Stimulated activated naive B cell treated with anti-CD40 and anti-IgM and Interleukin-4, amounts not matched to agents 10 μg/mL and 1 μg/mL and 100 μg/mL, for 72 hours (primary cell): ENCODE data around the gene SHISA3.

Experiments used
- ATAC-seq, 2 donors: fragments of 150-1000 bp; cut with Tn5 transposase; replicated peaks; 2 replicates each; pipeline ENCODE4 v1.10.0; 2021; ENCODE audit warnings: moderate library complexity in 1 of 2
- DNase-seq: peaks from one replicate; pipeline ENCODE4 v3.0.0; 2021
- H3K27ac Mint-ChIP-seq: one replicate; pipeline ENCODE4 v1.8.0; 2022; ENCODE audit warnings: mild to moderate bottlenecking, mixed read lengths
- H3K27me3 Mint-ChIP-seq, 2 donors: one replicate each; pipeline ENCODE4 v1.8.0; 2022; ENCODE audit warnings: mixed read lengths in 2 of 2
- H3K36me3 Mint-ChIP-seq, 2 donors: one replicate each; pipeline ENCODE4 v1.8.0; 2022; ENCODE audit warnings: mixed read lengths in 2 of 2, mild to moderate bottlenecking in 1 of 2
- H3K4me1 Mint-ChIP-seq, 2 donors: one replicate each; pipeline ENCODE4 v1.8.0; 2022; ENCODE audit warnings: mixed read lengths in 2 of 2, mild to moderate bottlenecking in 1 of 2
- H3K4me3 Mint-ChIP-seq, 2 donors: one replicate each; pipeline ENCODE4 v1.8.0; 2022; ENCODE audit warnings: mild to moderate bottlenecking in 2 of 2, mixed read lengths in 2 of 2, moderate library complexity in 1 of 2
- H3K9me3 Mint-ChIP-seq, 2 donors: one replicate each; pipeline ENCODE4 v1.8.0; 2022; ENCODE audit warnings: mixed read lengths in 2 of 2, mild to moderate bottlenecking in 1 of 2

Gene SHISA3

GRCh38 chr4:42396752-42397634 lies at the start of gene SHISA3:
SHISA3 (plus strand) TSS chr4:42397488; CDS start chr4:42398057, 569 bp downstream.
- peak; percentile 51 to 62 for ATAC-seq
- Mint-ChIP-seq H3K36me3 (no peaks in the 10 kb centered on the region), H3K4me1 (peaks cover 22 to 32% of the 10 kb centered on the region in 2 donors), H3K9me3 (no peaks in the 10 kb centered on the region), H3K27ac (peak within 1 kb of the TSS; percentile 40), H3K27me3 (peaks cover 49 to 68% of the 10 kb centered on the region in 2 donors), H3K4me3 (peak within 1 kb of the TSS; percentile 85 to 87)
- no peak for DNase-seq

- no peak for ATAC-seq
- Mint-ChIP-seq H3K27me3 (peaks cover 0 to 4% of the 10 kb centered on the region in 2 donors), H3K27ac (no peak overlapping the region), H3K9me3 (no peaks in the 10 kb centered on the region), H3K4me3 (no peak overlapping the region), H3K36me3 (no peaks in the 10 kb centered on the region), H3K4me1 (peaks cover 2 to 10% of the 10 kb centered on the region in 2 donors)
- DNase-seq: no peak
These were observed 49.0 kb upstream of the SHISA3 start for GRCh38 chr4:42348247-42348646.

- peaks cover 0 to 1% of the 10 kb centered on the region in 2 donors for H3K27me3 Mint-ChIP-seq
- no peak overlapping the region for H3K27ac Mint-ChIP-seq
- H3K4me3 Mint-ChIP-seq: no peak overlapping the region
- ATAC-seq: no peak
- no peak for DNase-seq
- peaks cover 2 to 10% of the 10 kb centered on the region in 2 donors for H3K4me1 Mint-ChIP-seq
- no peaks in the 10 kb centered on the region for H3K36me3 Mint-ChIP-seq
- H3K9me3 Mint-ChIP-seq: no peaks in the 10 kb centered on the region
These were observed 48.6 kb upstream of the SHISA3 start for GRCh38 chr4:42348692-42349091.

- ATAC-seq: peak; percentile 49 to 74
- Mint-ChIP-seq H3K9me3 (no peaks in the 10 kb centered on the region), H3K27me3 (peaks cover 11 to 14% of the 10 kb centered on the region in 2 donors), H3K36me3 (no peaks in the 10 kb centered on the region), H3K4me3 (no peak overlapping the region), H3K4me1 (peaks cover 2 to 10% of the 10 kb centered on the region in 2 donors), H3K27ac (no peak overlapping the region)
- DNase-seq: no peak
These were observed 46.6 kb upstream of the SHISA3 start for GRCh38 chr4:42350611-42351182.

GRCh38 chr4:42352049-42352448 lies 45.2 kb upstream of the SHISA3 start:
- Mint-ChIP-seq H3K4me3 (no peak overlapping the region), H3K9me3 (no peaks in the 10 kb centered on the region), H3K4me1 (peaks cover 2 to 10% of the 10 kb centered on the region in 2 donors), H3K27ac (no peak overlapping the region), H3K36me3 (no peaks in the 10 kb centered on the region), H3K27me3 (peaks cover 22 to 23% of the 10 kb centered on the region in 2 donors)
- ATAC-seq (no peak), DNase-seq (no peak)

GRCh38 chr4:42357325-42357724 lies 40.0 kb upstream of the SHISA3 start:
- DNase-seq (no peak), ATAC-seq (peak in 1 of 2 donors; percentile 25)
- Mint-ChIP-seq H3K9me3 (no peaks in the 10 kb centered on the region), H3K4me3 (no peak overlapping the region), H3K36me3 (no peaks in the 10 kb centered on the region), H3K27me3 (peaks cover 31 to 34% of the 10 kb centered on the region in 2 donors), H3K4me1 (no peaks in the 10 kb centered on the region), H3K27ac (no peak overlapping the region)

- peaks cover 25 to 26% of the 10 kb centered on the region in 2 donors for H3K27me3 Mint-ChIP-seq
- ATAC-seq (no peak), DNase-seq (no peak)
- peaks cover 0 to 3% of the 10 kb centered on the region in 2 donors for H3K9me3 Mint-ChIP-seq
- H3K36me3 Mint-ChIP-seq: no peaks in the 10 kb centered on the region
- no peak overlapping the region for H3K4me3 Mint-ChIP-seq
- H3K27ac Mint-ChIP-seq: no peak overlapping the region
- H3K4me1 Mint-ChIP-seq: peaks cover 0 to 3% of the 10 kb centered on the region in 2 donors
These were observed 37.6 kb upstream of the SHISA3 start for GRCh38 chr4:42359711-42360110.

GRCh38 chr4:42360256-42360669 lies 37.0 kb upstream of the SHISA3 start:
- ATAC-seq: no peak
- Mint-ChIP-seq H3K36me3 (no peaks in the 10 kb centered on the region), H3K4me1 (peaks cover 0 to 4% of the 10 kb centered on the region in 2 donors), H3K27ac (no peak overlapping the region), H3K27me3 (peaks cover 23 to 25% of the 10 kb centered on the region in 2 donors), H3K9me3 (peaks cover 0 to 3% of the 10 kb centered on the region in 2 donors), H3K4me3 (no peak overlapping the region)
- DNase-seq: no peak

- Mint-ChIP-seq H3K4me1 (peaks cover 0 to 4% of the 10 kb centered on the region in 2 donors), H3K27me3 (peaks cover 16 to 18% of the 10 kb centered on the region in 2 donors)
- no peak for ATAC-seq
These were observed 35.8 kb upstream of the SHISA3 start for GRCh38 chr4:42361456-42361855.

GRCh38 chr4:42362591-42362990 lies 34.7 kb upstream of the SHISA3 start:
- H3K36me3 Mint-ChIP-seq: no peaks in the 10 kb centered on the region
- ATAC-seq (no peak), DNase-seq (no peak)
- H3K4me3 Mint-ChIP-seq: no peak overlapping the region
- peaks cover 13 to 20% of the 10 kb centered on the region in 2 donors for H3K27me3 Mint-ChIP-seq
- peaks cover 3% of the 10 kb centered on the region in 2 donors for H3K9me3 Mint-ChIP-seq
- no peak overlapping the region for H3K27ac Mint-ChIP-seq
- H3K4me1 Mint-ChIP-seq: peaks cover 0 to 4% of the 10 kb centered on the region in 2 donors

More at GRCh38 chr4:42361456-42361855, 35.8 kb upstream of the SHISA3 start:
- Mint-ChIP-seq H3K4me3 (no peak overlapping the region), H3K9me3 (peaks cover 0 to 3% of the 10 kb centered on the region in 2 donors), H3K36me3 (no peaks in the 10 kb centered on the region), H3K27ac (no peak overlapping the region)
- DNase-seq: no peak

- no peaks in the 10 kb centered on the region for H3K36me3 Mint-ChIP-seq
- H3K27me3 Mint-ChIP-seq: peaks cover 13 to 26% of the 10 kb centered on the region in 2 donors
- no peak overlapping the region for H3K27ac Mint-ChIP-seq
- ATAC-seq (no peak), DNase-seq (no peak)
- peaks cover 3% of the 10 kb centered on the region in 2 donors for H3K9me3 Mint-ChIP-seq
- peaks cover 0 to 4% of the 10 kb centered on the region in 2 donors for H3K4me1 Mint-ChIP-seq
- no peak overlapping the region for H3K4me3 Mint-ChIP-seq
These were observed 33.7 kb upstream of the SHISA3 start for GRCh38 chr4:42363614-42364013.

- Mint-ChIP-seq H3K36me3 (no peaks in the 10 kb centered on the region), H3K9me3 (peaks cover 3% of the 10 kb centered on the region in 2 donors), H3K27me3 (peaks cover 9 to 26% of the 10 kb centered on the region in 2 donors), H3K4me1 (peaks cover 0 to 4% of the 10 kb centered on the region in 2 donors), H3K4me3 (no peak overlapping the region), H3K27ac (no peak overlapping the region)
- ATAC-seq (no peak), DNase-seq (no peak)
These were observed 32.8 kb upstream of the SHISA3 start for GRCh38 chr4:42364266-42365053.

- Mint-ChIP-seq H3K9me3 (peaks cover 3% of the 10 kb centered on the region in 2 donors), H3K4me3 (no peak overlapping the region), H3K27ac (no peak overlapping the region), H3K27me3 (peaks cover 9 to 19% of the 10 kb centered on the region in 2 donors), H3K4me1 (peaks cover 0 to 4% of the 10 kb centered on the region in 2 donors), H3K36me3 (no peaks in the 10 kb centered on the region)
- DNase-seq (no peak), ATAC-seq (no peak)
These were observed 30.3 kb upstream of the SHISA3 start for GRCh38 chr4:42366959-42367358.

GRCh38 chr4:42369489-42369888 lies 27.8 kb upstream of the SHISA3 start:
- Mint-ChIP-seq H3K4me3 (no peak overlapping the region), H3K27ac (no peak overlapping the region), H3K9me3 (peaks cover 3 to 5% of the 10 kb centered on the region in 2 donors), H3K4me1 (peaks cover 0 to 3% of the 10 kb centered on the region in 2 donors), H3K27me3 (peaks cover 5 to 22% of the 10 kb centered on the region in 2 donors), H3K36me3 (peaks cover 0 to 2% of the 10 kb centered on the region in 2 donors)
- DNase-seq (no peak), ATAC-seq (no peak)
